T-cell (primary cell): ENCODE measurements around the gene TRIM17. TPM values are rescaled to one million over a fixed set of nuclear protein-coding genes. Genes with fewer than 3 reads are reported as not detected.
"Not testable (repeated sequence)": the region's sequence is repeated elsewhere in the genome, so short reads cannot be mapped to it uniquely, and the experiment has no call there.

Experiments
- ATAC-seq, 4 experiments: fragments of 200-7000 bp in 3 of 4; fragments of 150-1000 bp in 1 of 4; cut with Tn5 transposase; replicated peaks in 1 of 4; 1 replicate in 3 of 4; 2 replicates in 1 of 4; pipeline ENCODE4 v1.10.0; 2021; ENCODE audit warnings: moderate library complexity in 3 of 4, mild to moderate bottlenecking in 2 of 4, moderate number of reproducible peaks in 1 of 4
- CTCF ChIA-PET, 2 donors: fragments of 300-600 bp; sonication (Branson Sonifier 250); formaldehyde crosslinking; loops; one replicate each; lab custom pipeline; 2022; ENCODE audit warnings: antibody characterized with exemption in 2 of 2; lab: Charles Lee
- POLR2A ChIA-PET, 2 donors: fragments of 300-600 bp; sonication (Branson Sonifier 250); formaldehyde crosslinking; loops; one replicate each; lab custom pipeline; 2022; ENCODE audit warnings: antibody characterized with exemption in 2 of 2; lab: Charles Lee
- DNase-seq, 35 experiments: peaks; one replicate each; pipeline versions ENCODE4 v3.0.0 to v3.0.0-alpha.2; 2013 to 2023
- H3K27ac ChIP-seq: one replicate; pipeline ENCODE4 v1.5.1; 2013; ENCODE audit warnings: low read length
- H3K27me3 ChIP-seq, 2 experiments: replicated peaks in 1 of 2; 1 replicate in 1 of 2; 2 replicates in 1 of 2; pipeline versions ENCODE4 v1.6.1 to v1.7.0; 2013; ENCODE audit warnings: low read length in 1 of 2, mixed read lengths in 1 of 2; ENCODE audit not compliant: control insufficient read depth in 2 of 2, insufficient read depth in 2 of 2; ENCODE audit errors: extremely low read depth in 1 of 2
- H3K36me3 ChIP-seq, 2 donors: 1 replicate in 1 of 2; 2 replicates in 1 of 2; pipeline versions ENCODE4 v1.6.1 to v1.7.0; 2013; ENCODE audit warnings: low read length in 1 of 2; ENCODE audit not compliant: control insufficient read depth in 2 of 2, insufficient read depth in 1 of 2; ENCODE audit errors: extremely low read depth in 1 of 2
- H3K4me1 ChIP-seq, 2 experiments: 1 replicate in 1 of 2; 2 replicates in 1 of 2; pipeline versions ENCODE4 v1.6.1 to v1.7.0; 2013; ENCODE audit warnings: low read length in 2 of 2, mixed read lengths in 1 of 2; ENCODE audit not compliant: insufficient read depth in 2 of 2, control insufficient read depth in 1 of 2; ENCODE audit errors: extremely low read depth in 1 of 2
- H3K4me3 ChIP-seq, 2 donors: 1 replicate in 1 of 2; 2 replicates in 1 of 2; pipeline versions ENCODE4 v1.5.1 to v1.7.0; 2013; ENCODE audit warnings: mild to moderate bottlenecking in 2 of 2, low read length in 1 of 2, moderate library complexity in 1 of 2; ENCODE audit not compliant: control insufficient read depth in 1 of 2; ENCODE audit errors: extremely low read depth in 1 of 2
- H3K9me3 ChIP-seq: 2 replicates; pipeline ENCODE4 v1.7.0; 2013
- H3K27ac Mint-ChIP-seq, 2 donors: one replicate each; pipeline ENCODE4 v1.8.0; 2020 to 2021; ENCODE audit warnings: mild to moderate bottlenecking in 2 of 2, mixed read lengths in 2 of 2
- H3K27me3 Mint-ChIP-seq, 2 donors: one replicate each; pipeline ENCODE4 v1.8.0; 2021 to 2022; ENCODE audit warnings: mixed read lengths in 2 of 2
- H3K36me3 Mint-ChIP-seq: one replicate; pipeline ENCODE4 v1.8.0; 2021; ENCODE audit warnings: mixed read lengths
- H3K4me1 Mint-ChIP-seq, 3 donors: one replicate each; pipeline ENCODE4 v1.8.0; 2020 to 2022; ENCODE audit warnings: mixed read lengths in 3 of 3, mild to moderate bottlenecking in 1 of 3
- H3K4me3 Mint-ChIP-seq, 3 donors: one replicate each; pipeline ENCODE4 v1.8.0; 2020 to 2022; ENCODE audit warnings: mild to moderate bottlenecking in 3 of 3, mixed read lengths in 3 of 3, moderate library complexity in 3 of 3
- H3K9me3 Mint-ChIP-seq, 3 donors: one replicate each; pipeline ENCODE4 v1.8.0; 2020 to 2022; ENCODE audit warnings: mixed read lengths in 3 of 3
- WGBS: methylation state at CpG from one replicate; pipeline ENCODE4 v1.1.5; 2013; ENCODE audit warnings: missing lambda C conversion rate; ENCODE audit not compliant: insufficient coverage; 5-methylcytosine and 5-hydroxymethylcytosine counted together
- total RNA-seq, 35 experiments: library from RNA in 6 of 35; stranded (reverse) in 6 of 35; fragments of 120-200 nt in 1 of 35; gene quantifications; one replicate each; pipeline versions ENCODE4 v1.2.1 to v1.2.4 and lab custom pipeline; 2013 to 2026

Gene TRIM17
- total RNA-seq, 5 donors from 2014 or later (not counting 1 experiment from before 2014, with no cell fraction given), result 0.90 to 4.7 (median 1.7) TPM

DNA sequence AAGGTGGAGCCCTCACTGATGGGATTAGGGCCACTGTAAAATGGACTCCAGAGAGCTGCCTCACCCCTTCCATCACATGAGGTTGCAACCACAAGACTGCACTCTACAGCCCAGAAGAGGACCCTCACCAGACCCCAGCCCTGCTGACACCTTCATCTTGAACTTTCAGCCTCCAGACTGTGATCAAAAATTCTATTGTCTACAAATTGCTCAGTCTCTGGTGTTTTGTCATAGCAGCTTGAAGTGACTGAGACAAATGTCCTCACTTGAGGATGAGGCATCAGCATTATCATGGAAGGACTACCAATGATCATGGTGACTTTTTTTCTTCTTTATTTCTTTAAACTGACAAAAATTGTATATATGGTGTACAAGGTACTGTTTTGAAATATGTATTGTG lies 26.7 kb upstream of the TRIM17 start:
- Mint-ChIP-seq H3K4me1 (peaks cover 12 to 23% (median 18%) of the 10 kb centered on the region in 3 donors), H3K27ac (no peak overlapping the region), H3K36me3 (no peaks in the 10 kb centered on the region), H3K27me3 (peaks cover 42 to 74% of the 10 kb centered on the region in 2 donors), H3K9me3 (no peaks in the 10 kb centered on the region), H3K4me3 (no peak overlapping the region)
- Histone ChIP-seq H3K4me1 (peaks cover 0 to 18% of the 10 kb centered on the region in 2 experiments), H3K4me3 (no peak overlapping the region), H3K27ac (no peak overlapping the region), H3K9me3 (no peaks in the 10 kb centered on the region), H3K27me3 (peaks cover 10 to 71% of the 10 kb centered on the region in 2 experiments), H3K36me3 (no peaks in the 10 kb centered on the region)
- DNase-seq (no peak), ATAC-seq (no peak)
- CTCF ChIA-PET, result no interaction called here
- POLR2A ChIA-PET, result interaction anchor here in 1 of 2 donors (0.6 kb wide), 1 partner anchor 15 kb away, joined by 3 read pairs; a partner anchor contains a TSS

DNA sequence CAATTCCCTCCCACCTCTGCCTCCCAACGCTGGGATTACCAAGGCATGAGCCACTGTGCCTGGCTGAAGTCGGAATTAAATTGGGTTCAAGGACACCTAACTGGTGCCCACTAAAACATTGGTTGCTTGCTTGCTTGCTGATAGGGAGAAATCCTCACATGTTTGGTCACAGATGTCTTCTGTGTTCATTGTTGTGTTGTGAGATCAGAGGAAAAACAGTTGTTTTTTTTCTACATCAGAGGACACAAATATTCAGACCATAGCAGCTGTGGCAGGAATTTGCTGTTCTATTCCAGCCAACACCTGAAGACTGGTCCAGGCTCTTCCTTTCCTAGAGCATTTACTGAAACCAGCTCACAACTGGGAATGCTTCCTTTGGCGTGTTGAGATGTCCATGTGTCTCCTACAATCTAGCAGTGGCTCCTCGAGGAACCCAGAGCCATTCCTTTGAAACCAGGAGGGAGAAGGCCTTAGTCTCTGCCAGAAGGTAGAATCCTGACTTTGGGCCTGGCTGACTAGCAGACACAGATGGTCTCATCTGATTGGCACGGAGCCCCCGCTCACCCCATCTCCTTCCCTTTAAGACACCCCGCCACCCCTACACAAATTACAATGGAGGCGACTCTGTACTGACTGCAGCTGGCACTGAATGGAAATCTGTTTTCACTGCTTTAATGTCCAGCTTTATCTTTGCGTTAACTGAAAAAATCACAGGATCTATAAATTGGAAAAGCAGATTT lies 24.3 kb upstream of the TRIM17 start:
- Mint-ChIP-seq H3K4me3 (no peak overlapping the region), H3K9me3 (no peaks in the 10 kb centered on the region), H3K36me3 (no peaks in the 10 kb centered on the region), H3K27ac (no peak overlapping the region), H3K4me1 (peaks cover 9 to 18% (median 15%) of the 10 kb centered on the region in 3 donors), H3K27me3 (peaks cover 33 to 61% of the 10 kb centered on the region in 2 donors)
- Histone ChIP-seq H3K36me3 (no peaks in the 10 kb centered on the region), H3K27me3 (peaks cover 5 to 75% of the 10 kb centered on the region in 2 experiments), H3K9me3 (no peaks in the 10 kb centered on the region), H3K4me1 (peaks cover 0 to 19% of the 10 kb centered on the region in 2 experiments), H3K4me3 (no peak overlapping the region), H3K27ac (no peak overlapping the region)
- CTCF ChIA-PET, result no interaction called here
- ATAC-seq, result no peak
- 90% methylated on average over 5 of the region's 9 CpGs for WGBS
- DNase-seq, result no peak
- POLR2A ChIA-PET, result no interaction called here

DNA sequence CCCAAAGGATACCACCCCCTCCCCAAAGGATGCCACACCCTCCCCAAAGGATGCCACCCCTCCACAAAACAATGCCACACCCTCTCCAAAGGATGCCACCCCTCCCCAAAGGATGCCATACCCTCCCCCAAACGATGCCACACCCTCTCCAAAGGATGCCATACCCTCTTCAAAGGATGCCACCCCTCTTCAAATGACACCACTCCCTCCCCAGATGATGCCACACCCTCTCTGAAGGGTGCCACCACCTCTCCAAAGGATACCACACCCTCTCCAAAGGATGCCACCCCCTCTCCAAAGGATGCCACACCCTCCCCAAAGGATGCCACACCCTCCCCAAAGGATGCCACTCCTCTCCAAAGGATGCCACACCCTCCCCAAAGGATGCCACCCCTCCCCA lies 21.6 kb upstream of the TRIM17 start:
- no peak for ATAC-seq
- Histone ChIP-seq H3K36me3 (no peaks in the 10 kb centered on the region), H3K27ac (no peak overlapping the region), H3K4me3 (no peak overlapping the region), H3K27me3 (peaks cover 0 to 59% of the 10 kb centered on the region in 2 experiments), H3K4me1 (peaks cover 0 to 11% of the 10 kb centered on the region in 2 experiments), H3K9me3 (no peaks in the 10 kb centered on the region)
- peaks cover 0 to 8% (median 5%) of the 10 kb centered on the region in 3 donors for H3K4me1 Mint-ChIP-seq
- H3K9me3 Mint-ChIP-seq, result no peaks in the 10 kb centered on the region
- H3K36me3 Mint-ChIP-seq, result no peaks in the 10 kb centered on the region
- DNase-seq, result no peak
- H3K4me3 Mint-ChIP-seq, result no peak overlapping the region
- POLR2A ChIA-PET, result no interaction called here
- H3K27ac Mint-ChIP-seq, result no peak overlapping the region
- CTCF ChIA-PET, result no interaction called here
- H3K27me3 Mint-ChIP-seq, result peaks cover 16 to 46% of the 10 kb centered on the region in 2 donors
- WGBS, result 33% methylated on average over 1 of the region's 1 CpG

DNA sequence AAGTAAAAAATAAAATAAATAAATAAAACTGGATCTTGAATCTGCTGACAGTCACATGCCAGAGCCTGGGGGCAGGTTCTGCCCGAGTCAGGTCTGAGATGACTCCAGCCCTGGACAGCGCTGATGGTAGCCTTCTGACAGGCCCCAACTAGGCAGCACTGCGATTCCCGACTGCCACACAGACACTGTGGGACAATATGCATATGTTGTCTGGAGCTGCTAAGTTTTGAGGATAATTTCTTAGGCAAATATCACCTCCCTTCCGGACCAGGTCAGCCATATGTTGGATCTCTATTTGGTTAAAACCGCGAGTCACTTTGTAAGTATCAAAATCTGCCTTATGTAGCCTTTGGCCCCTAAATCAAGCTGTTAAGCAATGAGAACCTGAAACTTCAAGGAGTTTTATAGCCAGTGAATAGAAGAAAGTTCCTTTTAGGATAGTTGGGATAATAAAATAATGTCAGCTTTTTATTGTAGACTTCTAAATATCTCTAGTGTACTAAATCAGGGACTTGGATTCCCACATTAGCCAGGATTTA lies 20.8 kb upstream of the TRIM17 start:
- Mint-ChIP-seq H3K27me3 (peaks cover 17 to 47% of the 10 kb centered on the region in 2 donors), H3K27ac (no peak overlapping the region), H3K36me3 (no peaks in the 10 kb centered on the region), H3K9me3 (no peaks in the 10 kb centered on the region), H3K4me3 (no peak overlapping the region), H3K4me1 (peaks cover 0 to 8% (median 5%) of the 10 kb centered on the region in 3 donors)
- CTCF ChIA-PET, result no interaction called here
- Histone ChIP-seq H3K4me1 (peaks cover 0 to 11% of the 10 kb centered on the region in 2 experiments), H3K27ac (no peak overlapping the region), H3K4me3 (no peak overlapping the region), H3K36me3 (no peaks in the 10 kb centered on the region), H3K27me3 (peaks cover 0 to 57% of the 10 kb centered on the region in 2 experiments), H3K9me3 (no peaks in the 10 kb centered on the region)
- POLR2A ChIA-PET, result no interaction called here
- ATAC-seq, result no peak
- 100% methylated on average over 1 of the region's 7 CpGs for WGBS
- DNase-seq, result no peak

DNA sequence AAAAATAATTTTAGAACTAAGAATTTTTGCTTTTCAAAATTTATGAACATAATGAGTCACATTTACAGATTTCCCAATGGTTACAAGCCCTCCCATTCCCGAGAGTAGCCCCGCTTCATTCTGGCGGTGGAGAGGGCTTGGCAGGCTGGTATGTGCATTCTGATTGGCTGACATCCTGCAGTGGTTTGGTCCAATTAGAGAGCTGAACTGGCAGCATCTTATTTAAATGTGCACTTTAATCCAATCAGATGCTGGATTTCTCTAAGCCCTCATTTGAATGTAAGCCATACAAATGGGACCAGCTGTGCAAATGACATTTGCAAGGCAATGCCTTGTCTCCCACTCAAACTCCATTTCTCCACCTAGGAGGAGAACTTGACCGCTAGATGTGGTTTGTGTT lies 18.0 kb upstream of the TRIM17 start:
- Mint-ChIP-seq H3K4me3 (no peak overlapping the region), H3K36me3 (no peaks in the 10 kb centered on the region), H3K27ac (no peak overlapping the region), H3K27me3 (peaks cover 22 to 45% of the 10 kb centered on the region in 2 donors), H3K4me1 (peaks cover 0 to 7% (median 5%) of the 10 kb centered on the region in 3 donors), H3K9me3 (no peaks in the 10 kb centered on the region)
- peaks cover 6 to 51% of the 10 kb centered on the region in 2 experiments for H3K27me3 ChIP-seq
- WGBS, result 93% methylated on average over 3 of the region's 4 CpGs
- CTCF ChIA-PET, result no interaction called here
- H3K4me3 ChIP-seq, result no peak overlapping the region
- no peaks in the 10 kb centered on the region for H3K36me3 ChIP-seq
- H3K27ac ChIP-seq, result no peak overlapping the region
- ATAC-seq, result no peak
- POLR2A ChIA-PET, result no interaction called here
- DNase-seq, result no peak
- H3K9me3 ChIP-seq, result no peaks in the 10 kb centered on the region
- peaks cover 0 to 11% of the 10 kb centered on the region in 2 experiments for H3K4me1 ChIP-seq

DNA sequence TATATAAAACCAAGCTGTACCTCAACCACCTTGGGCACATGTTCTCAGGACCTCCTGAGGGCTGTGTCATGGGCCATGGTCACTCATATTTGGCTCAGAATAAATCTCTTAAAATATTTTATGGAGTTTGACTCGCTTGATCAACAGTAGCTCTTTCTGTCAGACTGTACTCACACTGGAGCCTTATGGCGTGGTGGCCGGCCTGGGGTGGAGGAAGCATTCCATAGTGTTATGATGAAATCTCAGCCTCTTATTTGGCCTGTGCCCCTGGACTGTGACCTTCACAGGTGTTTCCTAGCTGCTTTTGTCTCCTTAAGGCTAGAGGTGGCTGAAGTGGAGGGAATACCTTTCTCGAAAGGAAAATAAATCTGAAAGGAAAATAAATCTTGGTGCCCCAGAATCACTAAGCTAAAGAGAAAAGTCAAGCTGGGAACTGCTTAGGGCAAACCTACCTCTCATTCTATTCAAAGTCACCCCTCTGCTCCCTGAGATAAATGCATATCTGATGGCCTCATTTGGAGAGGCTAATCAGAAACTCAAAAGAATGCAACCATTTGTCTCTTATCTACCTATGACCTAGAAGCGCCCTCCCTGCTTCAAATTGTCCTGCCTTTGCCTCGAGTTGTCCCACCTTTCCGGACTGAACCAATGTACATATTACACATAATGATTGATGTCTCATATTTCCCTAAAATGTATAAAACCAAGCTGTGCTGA lies 16.8 kb upstream of the TRIM17 start:
- ATAC-seq, DNase-seq, POLR2A ChIA-PET, H3K4me1 ChIP-seq, H3K27ac Mint-ChIP-seq, H3K4me3 ChIP-seq, H3K4me1 Mint-ChIP-seq, H3K9me3 ChIP-seq, H3K9me3 Mint-ChIP-seq, H3K36me3 Mint-ChIP-seq, H3K4me3 Mint-ChIP-seq, H3K36me3 ChIP-seq, H3K27ac ChIP-seq: not testable (repeated sequence)
- WGBS, result 85% methylated on average over 3 of the region's 7 CpGs
- CTCF ChIA-PET, result interaction anchor here in 1 of 2 donors (1.1 kb wide), 1 partner anchor 25 kb away, joined by 3 read pairs; no protein-coding TSS in a partner anchor
- H3K27me3 Mint-ChIP-seq, result peaks cover 18 to 44% of the 10 kb centered on the region in 2 donors
- H3K27me3 ChIP-seq, result peaks cover 6 to 47% of the 10 kb centered on the region in 2 experiments
